Measurements from ENCODE around the gene RFFL.

GRCh38 chr17:35080536-35080935 is 17.0 kb upstream of the RFFL start:
- TF ChIP-seq POLR2A (IDR thresholded peaks at IDR 0.05) (no peak), CTCF (IDR thresholded peaks at IDR 0.05) (no peak)
